ENCODE results near the gene TMA7B.
"Not testable (repeated sequence)": the region's sequence is repeated elsewhere in the genome, so short reads cannot be mapped to it uniquely, and the experiment has no call there.

The TMA7B gene

DNA sequence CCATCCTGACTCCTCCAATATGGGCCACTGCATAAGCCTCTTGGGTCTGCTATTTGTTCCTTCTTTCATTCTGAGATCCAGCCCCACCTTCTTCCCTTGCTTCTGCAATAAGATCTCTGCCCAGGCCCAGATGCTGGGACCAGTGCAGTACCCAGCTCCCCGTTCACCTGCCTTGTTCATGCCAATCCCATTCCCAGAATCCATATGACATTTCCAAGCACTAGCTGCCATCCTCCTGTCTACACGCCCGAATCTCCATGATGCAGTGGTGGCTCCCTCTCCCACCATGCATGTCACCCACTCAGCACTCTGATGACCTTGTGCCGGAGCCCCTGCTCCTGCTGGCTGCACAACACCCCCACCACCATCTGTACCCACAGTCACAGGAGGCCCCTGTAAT lies 23.1 kb downstream of the TMA7B start:
- no peak for DNase-seq (ENCODE audit: low read depth in 2 of 2)

DNA sequence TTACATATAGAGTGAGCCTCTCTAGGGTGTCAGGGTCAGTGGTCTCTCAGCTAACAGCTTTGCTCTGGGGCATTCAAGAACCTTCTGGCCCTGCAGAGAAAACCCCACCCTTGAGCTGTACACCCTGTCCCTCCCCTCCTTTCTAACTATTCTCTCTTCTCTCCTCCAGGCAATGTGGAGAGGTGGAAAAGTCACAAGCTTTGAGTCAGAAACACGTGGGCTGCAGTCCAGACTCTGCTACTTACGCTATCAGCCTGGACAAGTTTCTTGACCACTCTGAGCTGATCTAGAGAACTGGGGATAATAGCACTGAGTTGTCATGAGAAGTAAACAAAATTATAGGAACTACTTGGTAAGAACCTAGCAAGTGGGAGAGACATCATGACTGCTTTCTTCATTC lies 23.8 kb downstream of the TMA7B start:
- no peak for DNase-seq (ENCODE audit: low read depth in 2 of 2)

DNA sequence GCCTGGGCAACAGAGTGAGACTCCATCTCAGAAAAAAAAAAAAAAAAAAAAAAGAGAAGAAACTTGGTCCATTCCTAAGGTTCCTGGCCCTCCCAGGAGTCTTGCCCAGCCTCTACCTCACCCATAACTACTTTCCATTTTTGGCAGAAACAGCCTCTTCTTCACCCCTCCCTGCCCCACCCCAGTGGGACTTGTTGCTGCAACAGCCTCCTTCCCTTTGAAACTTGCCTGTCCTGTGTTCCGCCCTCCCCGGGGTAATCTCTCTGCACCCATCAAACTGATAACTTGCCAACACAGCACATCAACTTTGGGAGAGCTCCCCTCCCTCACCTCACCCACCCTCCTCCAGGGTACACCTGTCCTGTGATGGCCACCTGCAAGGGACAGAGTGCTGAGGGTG lies 24.5 kb downstream of the TMA7B start:
- no peak for DNase-seq (ENCODE audit: low read depth in 2 of 2)

DNA sequence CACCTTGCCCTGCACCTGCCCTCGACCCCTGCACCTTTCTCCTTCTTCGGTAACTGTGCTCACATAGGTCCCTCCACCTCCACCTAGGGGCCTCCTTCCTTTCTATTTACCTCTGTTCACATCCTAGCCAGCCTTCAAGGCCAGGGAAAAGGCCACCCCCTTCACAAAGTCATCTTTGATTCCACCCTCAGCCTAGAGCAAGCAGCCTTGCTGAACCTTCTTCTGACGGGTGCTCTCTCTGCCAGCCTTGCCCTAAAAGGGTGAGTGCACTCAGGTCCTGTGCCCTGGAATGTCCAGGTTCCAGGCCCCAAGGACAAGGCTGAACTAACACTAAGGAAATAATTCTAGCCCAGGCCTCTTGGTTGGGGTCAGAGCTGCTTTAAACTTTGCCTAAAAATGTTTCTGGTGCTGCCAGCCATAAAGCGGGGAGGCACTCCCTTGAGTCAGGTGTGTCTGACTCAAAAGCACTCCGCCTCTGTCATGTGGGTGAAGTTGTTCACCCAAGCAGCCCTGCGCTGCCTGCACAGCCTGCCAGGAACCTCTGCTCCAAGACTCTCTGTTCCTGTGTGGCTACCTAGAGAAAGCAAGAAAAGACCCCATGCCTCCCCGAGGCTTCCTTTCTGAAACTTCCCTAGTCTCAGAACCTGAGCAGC lies 25.3 kb downstream of the TMA7B start:
- no peak for DNase-seq (ENCODE audit: low read depth in 2 of 2)

DNA sequence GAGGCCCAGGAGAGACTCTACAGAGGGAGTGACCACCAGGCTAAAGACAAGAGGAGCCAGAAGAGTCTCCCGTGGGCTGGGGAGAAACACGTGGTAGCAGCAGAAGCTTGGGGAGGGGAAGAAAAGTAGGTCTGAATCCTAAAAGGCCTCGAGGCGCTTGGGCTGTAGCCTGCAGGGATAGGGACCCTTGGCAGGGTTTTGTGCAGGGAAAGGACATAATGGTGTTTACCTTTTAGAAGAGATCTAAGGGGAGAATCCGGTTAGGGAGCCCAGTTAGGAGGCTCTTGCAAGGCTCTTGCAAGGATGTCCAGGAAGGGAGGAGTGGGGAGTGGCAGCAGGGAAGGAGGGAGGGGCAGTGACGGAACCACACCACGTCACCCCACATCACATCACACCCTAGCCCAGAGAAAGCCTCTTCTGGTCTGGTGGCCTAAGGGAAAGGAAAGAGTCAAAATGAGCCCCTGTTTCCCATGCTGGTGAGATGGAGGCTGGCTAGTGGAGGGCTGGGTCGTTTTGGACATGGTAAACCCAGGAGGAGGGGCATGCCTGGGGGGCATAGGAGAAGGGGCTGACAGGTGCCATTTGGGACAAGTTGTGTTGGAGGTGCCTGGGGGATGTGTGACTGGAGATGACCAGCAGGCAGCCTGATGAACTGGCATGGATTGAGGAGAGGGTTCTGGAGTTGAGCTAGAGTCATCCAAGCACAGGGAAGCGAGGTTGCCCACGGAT lies 28.4 kb downstream of the TMA7B start:
- no peak for DNase-seq (ENCODE audit: low read depth in 2 of 2)

DNA sequence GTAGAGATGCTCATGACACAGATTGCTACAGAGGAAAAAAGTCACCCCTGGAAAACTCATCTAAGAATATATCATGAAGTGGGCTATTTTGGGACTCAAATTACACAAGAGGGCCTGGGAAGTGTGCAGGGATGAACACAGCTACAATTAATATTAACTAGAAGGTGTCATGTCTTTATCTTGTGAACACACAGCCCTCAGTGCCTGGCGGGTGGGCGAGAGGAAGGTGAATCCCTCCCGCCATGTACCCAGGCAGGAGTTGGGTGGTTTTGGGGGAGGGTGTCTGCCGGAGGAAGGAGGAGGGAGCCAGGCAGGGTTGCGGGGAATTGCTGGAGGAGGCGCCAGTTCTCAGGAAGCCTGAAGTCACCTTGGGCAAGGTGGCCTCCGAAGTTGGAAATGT lies 29.4 kb downstream of the TMA7B start:
- no peak for DNase-seq (ENCODE audit: low read depth in 2 of 2)

DNA sequence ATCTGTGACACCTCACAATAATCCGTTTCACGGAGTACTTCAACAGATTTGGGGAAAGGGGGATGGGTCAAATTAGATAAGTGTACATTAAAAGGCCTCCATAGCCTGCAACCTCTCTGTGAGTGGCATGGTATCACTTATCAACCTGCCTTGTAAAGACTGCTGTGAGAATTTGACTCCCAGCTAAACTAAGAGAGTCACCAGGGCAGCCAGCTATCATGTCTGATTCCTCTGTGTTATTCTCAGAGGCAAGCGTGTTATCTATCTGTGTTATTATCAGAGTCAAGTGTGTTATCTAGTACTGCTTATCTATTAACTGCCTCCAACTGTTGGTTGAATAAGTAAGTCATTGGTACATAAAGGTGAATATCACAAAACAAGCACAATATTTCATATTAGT lies 30.5 kb downstream of the TMA7B start:
- no peak for DNase-seq (ENCODE audit: low read depth in 2 of 2)

DNA sequence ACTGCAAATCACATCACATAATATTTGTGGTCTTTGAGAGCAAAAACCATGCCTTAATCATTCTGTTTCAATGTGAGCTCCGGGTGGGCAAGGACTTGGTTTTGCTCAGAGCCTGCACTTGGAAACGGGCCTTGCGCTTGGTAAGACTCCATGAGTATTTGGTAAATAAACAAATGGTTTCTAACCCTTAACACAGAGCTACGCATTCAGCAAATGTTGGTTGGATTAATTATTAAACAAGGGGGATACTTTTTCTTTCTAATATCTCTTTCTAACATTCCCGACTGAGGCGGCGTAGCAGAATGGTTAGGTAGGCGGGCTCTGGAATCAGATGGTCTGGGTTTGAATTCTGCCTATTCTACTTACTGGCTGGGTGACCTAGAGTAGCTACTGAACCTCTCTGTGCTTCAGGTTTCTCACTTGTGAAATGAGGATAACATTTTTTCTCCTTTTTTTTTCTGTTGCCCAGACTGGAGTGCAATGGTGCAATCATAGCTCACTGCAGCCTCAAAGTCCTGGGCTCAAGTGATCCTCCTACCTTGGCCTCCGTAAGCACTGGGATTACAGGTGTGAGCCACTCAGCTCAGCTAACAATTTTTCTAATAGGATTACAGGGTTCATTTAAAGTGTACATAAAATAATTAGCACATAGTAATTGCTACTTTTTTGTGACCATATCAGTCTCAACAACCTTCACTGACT lies 31.1 kb downstream of the TMA7B start:
- no peak for DNase-seq (ENCODE audit: low read depth in 2 of 2)

DNA sequence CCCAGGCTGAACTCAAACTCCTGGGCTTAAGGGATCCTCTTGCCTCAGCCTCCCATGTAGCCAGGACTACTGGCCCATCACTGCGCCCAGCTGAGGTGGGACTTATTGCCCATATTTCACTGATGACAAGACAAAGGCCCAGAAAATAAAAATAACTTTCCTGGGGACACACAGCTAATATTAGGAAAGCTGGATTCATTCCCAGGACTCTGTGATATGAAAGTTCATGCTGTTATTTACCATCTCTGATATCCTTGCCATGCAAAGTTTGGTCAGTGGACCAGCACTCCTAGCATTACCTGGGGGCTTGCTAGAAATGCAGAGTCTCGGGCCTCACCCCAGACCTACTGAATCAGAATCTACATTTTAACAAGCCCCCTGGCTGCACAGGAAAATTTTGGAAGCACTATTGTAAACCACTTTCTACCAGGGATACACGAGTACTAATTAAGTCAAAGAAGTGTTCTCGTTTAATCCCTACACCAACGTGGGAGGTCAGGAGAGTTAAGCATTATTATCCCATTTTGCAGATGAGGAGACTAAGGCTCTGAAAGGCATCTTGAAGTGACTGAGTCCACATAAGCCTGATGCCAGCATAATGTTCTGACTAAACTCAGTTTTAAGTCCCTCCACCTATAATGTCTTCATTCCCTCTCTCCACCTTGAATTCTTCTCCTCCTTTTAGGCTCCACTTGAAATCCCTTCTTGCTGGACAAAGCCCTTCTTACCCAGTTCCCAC lies 32.1 kb downstream of the TMA7B start:
- DNase-seq (ENCODE audit: low read depth in 2 of 2): no peak

DNA sequence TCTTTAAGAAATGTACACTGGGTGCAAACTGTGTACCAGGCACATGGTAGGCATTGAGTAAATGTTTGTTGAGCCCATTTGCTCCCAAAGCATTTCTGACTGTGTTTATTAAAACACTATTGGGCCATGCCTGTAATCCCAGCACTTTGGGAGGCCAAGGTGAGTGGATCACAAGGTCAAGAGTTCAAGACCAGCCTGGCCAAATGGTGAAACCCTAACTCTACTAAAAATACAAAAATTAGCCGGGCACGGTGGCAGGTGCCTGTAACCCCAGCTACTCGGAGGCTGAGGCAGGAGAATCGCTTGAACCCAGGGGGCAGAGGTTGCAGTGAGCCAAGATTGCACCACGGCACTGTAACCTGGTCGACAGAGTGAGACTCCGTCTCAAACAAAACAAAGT lies 32.7 kb downstream of the TMA7B start:
- DNase-seq (ENCODE audit: low read depth in 2 of 2): not testable (repeated sequence)

DNA sequence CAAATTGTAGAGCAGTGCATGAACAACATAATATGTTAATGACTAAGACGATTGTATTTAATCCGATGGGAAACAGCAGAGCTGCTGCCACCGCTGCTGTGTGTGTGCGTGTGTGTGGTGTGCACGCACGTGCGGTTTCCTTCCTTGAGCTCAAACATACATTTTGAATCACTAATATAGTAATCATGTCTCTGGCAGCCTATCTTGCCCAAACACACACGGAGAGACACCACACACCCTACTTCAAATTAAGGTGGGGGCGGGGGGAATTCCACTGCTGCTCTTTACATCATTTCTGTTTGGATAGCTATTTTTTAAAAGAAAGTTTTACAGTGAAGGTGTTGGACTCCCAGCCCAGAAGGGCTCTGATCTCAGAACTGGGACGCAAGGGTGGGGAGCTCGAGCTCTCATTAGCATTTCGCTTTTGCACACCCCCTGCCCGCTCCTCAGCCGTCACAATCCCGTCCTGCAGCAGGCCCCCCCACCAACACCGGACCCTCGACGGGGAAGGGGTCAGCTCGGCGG lies 33.9 kb downstream of the TMA7B start:
- DNase-seq (ENCODE audit: low read depth in 2 of 2): no peak

DNA sequence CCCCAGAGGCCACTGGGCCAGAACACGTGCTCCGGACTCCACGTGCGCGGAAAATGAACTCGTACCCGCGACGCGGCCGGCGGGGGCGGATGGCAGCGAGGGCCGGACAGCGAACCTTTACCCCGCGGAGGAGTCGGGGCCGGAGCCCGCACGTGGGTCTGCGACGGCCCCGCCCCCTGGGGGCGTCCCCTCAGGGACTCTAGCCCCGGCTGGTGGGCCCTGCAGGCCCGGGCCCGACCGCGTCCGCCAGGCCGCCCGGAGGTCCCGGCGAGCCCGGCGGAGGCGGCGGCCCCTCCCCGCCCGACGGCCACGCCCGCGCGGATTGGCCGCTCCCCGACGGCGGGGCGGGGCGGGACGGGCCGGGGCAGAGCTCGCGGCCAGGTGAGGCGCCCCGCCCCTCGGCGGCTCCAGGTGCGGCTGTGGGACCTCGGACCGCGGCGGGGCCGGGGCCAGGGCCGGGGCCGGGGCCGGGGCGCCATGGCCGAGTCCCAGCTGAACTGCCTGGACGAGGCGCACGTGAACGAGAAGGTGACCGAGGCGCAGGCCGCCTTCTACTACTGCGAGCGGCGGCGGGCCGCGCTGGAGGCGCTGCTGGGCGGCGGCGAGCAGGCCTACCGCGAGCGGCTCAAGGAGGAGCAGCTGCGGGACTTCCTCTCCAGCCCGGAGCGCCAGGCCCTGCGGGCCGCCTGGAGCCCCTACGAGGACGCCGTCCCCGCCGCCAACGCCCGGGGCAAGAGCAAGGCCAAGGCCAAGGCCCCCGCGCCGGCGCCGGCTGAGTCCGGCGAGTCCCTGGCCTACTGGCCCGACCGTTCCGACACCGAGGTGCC lies 34.6 kb downstream of the TMA7B start, which contains the start of gene FAM83F:
Gene FAM83F, plus strand, starts transcription at position 389 of the 827 bp plus-strand sequence. Its CDS starts 89 bp downstream, at position 478.
- DNase-seq (ENCODE audit: low read depth in 2 of 2): peak in 1 of 2 donors; percentile 14

DNA sequence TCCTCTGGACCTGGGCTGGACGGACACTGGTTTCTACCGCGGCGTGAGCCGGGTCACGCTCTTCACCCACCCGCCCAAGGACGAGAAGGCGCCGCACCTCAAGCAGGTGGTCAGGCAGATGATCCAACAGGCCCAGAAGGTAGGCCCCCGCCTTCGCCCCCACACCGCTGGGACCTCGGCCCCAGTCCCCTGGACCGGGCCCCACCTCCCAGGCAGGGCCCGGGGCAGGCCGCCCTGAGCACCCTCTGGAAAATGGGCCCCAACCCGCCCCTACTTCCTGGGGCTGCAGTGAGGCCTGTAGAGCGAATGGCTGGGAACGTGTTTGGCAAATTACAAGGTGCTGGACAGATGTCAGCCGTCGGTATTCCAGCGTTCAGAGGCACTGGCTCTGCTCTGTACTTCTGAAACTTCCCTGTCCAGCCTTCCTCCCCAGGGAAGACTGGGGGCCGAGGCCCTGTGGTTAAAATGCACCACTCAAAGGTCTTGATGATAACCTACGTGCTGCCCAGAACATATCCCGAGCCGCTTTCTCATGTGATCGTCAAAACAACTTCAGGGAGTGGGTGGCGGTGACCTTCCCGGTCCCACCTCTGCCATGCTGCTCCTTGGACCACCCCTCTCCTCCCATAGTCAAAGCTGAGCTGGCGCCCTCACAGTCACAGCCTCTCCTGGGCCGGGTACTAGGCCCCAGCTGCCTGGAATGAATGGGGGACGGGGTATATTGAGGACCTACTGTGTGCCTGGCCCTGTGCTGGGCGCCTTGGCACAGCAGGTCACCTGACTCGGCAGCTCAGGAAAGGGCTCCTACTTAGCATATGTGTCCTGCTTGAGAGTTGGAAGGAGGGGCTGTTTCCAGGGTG lies 35.4 kb downstream of the TMA7B start:
- DNase-seq (ENCODE audit: low read depth in 2 of 2): no peak

DNA sequence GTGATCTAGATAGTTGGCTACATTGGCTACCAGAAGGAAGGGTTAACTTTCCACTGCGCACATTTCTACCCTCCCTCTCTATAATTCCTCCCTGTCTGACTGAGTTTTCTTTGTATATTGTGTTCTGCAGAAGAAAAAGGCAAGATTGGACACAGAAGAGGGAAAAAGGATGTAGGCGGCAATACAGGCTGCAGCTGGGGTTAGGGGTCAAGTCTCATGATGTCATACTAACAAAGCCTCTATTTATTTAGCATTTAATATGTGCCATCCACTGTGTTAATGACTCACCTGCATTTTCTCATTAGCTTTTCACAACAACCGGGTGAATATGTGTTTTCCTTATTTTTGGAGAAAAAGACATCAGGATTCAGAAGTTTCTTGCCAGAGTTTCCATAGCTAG lies 36.5 kb downstream of the TMA7B start:
- DNase-seq (ENCODE audit: low read depth in 2 of 2): no peak

DNA sequence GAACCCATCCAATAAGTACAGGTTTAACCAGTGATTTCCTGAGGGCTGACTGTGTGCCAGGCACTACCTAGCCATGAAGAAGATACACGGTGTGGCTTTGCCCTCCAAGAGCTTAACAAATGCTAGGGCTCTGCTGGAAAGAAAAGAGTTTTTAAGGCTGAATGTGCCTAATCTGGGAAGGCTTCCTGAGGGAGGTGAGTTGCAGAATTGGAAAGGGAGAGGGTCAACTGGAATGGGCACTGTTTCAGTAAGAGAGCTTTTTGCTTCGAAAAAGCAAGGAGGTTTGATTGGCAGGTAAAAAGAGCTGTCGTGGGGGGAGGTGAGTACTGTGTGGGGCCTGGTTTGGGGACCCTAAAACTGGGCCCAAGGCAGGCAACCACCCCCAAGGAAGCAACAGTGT lies 37.2 kb downstream of the TMA7B start:
- DNase-seq (ENCODE audit: low read depth in 2 of 2): no peak

DNA sequence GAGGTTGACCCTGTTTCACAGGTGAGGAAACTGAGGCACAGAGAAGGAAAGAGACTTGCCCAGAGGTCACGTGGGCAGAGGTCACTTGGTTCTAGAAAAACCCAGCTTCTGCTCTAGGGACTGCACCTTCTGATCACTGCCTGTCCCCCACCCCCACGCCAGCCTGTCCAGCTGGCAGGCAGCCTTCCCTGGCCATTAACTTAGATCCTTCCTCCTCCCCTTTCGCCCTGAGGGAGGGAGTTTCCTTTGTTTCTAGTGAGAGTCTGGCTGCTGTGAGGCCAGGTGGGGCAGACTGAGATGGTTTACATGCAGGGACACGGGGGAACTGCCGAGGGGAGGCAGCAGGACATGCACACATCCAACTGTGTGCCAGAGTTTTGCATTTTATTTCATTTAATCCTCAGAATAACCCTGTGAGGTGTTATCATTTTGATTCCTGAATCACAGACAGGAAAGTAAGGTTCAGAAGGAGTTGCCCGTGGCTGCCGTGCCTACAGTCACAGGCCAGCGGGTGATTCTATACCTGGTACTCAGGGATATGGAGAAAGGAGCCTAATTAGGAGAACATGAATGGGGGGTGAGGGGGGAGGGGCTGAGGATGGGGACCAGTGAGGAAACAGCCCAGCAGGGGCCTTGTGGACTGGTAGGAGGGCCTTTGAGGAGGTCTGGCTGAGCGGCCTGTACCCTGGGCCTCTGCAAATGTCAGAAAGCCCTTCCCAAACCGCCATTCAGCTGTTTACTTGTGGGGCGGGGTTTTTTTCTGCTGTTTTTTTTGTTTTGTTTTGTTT lies 37.9 kb downstream of the TMA7B start:
- no peak for DNase-seq (ENCODE audit: low read depth in 2 of 2)

DNA sequence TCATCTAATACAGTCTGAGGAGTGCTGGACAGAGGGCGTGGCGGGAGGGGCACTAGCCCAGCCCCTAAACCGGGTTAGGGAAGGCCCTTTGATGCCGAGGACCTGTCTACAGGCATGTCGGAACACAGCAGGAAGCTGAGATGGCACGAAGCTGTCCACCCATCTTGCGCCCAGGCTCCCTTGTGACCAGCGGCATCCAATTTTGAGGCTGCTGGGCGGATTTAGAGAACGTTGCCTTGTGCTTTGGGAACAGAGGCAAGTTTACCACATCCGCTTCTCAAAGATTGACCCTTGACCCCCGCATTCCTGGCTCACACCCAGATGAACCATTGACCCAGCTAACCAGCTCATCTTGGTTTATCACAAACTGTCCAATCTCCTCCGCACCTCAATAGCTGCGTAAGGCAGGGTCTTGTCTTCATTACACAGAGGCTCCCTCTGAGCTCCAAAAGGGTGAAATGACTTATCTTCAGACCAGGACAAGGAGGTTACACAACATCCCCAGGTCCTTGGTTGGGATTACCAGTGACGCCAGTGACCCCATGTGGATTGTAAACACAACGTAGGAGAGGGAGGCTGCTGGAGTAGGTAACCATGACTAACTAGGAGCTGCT lies 39.1 kb downstream of the TMA7B start:
- DNase-seq (ENCODE audit: low read depth in 2 of 2): no peak

DNA sequence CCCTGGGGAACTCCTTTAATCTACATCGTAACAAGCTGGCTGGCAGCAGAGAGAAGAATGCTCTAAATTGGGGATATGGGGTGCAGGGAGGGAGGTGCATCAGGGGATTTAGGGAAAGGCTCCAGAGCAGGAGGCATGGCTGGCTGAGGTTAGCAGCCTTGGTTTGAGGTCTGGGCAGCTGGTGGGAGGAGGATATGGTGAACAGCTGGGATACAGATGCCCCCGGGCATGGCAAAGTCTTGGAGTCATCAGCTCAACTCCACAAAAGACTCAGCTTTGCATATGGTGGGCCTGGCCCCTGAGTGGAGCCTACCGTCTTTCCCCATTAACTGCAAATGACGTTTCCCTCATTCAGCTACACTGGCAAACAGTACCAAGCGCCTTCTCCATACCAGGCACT lies 40.0 kb downstream of the TMA7B start:
- DNase-seq (ENCODE audit: low read depth in 2 of 2): no peak

DNA sequence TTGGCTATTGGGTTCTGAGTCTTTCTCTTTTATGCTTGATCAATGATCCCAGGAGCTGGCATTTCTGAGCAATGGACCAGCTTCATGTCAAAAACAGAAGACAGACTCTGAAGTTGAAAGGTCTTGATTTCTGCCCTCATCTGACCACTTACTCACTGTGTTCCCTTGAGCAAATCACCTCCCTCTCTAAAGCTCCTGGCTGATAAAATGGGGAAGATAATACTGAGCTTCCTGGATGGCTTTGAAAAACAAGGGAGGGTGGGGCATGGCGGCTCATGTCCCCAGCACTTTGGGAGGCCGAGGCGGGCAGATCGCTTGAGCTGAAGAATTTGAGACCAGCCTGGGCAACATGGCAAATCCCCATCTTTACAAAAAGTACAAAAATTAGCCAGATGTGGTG lies 40.9 kb downstream of the TMA7B start:
- DNase-seq (ENCODE audit: low read depth in 2 of 2): no peak

Data from stimulated activated CD8-positive, alpha-beta memory T cell treated with anti-CD3 and anti-CD28 coated beads, Interleukin-2, amount 100 ng/mL, for 48 hours (primary cell).